ENCODE measurements around the gene CD244.

GRCh38 chr1:160797271-160797709 is 65.4 kb downstream of the CD244 start:
- TF ChIP-seq CTCF (IDR thresholded peaks at IDR 0.05), result no peak
- no peak for TF ChIP-seq POLR2A (IDR thresholded peaks at IDR 0.05; ENCODE audit: low read length)
- no peak for TF ChIP-seq KDM1A (IDR thresholded peaks at IDR 0.05; ENCODE audit: low read depth)
- no peak for TF ChIP-seq EP300 (IDR thresholded peaks at IDR 0.05)
- no peak for TF ChIP-seq MAZ (IDR thresholded peaks at IDR 0.05; ENCODE audit: borderline replicate concordance, low read depth, low read length)
- no peak for TF ChIP-seq ESRRA (IDR thresholded peaks at IDR 0.05; ENCODE audit: borderline replicate concordance, low read length)
- no peak for TF ChIP-seq REST (IDR thresholded peaks at IDR 0.05)
- no peak for TF ChIP-seq NFE2L2 (conservative IDR thresholded peaks at IDR 0.05; ENCODE audit: low read length)
- no peak for TF ChIP-seq ATOH8 (CRISPR knock-in tag; IDR thresholded peaks at IDR 0.05; ENCODE audit: low read depth)
- TF ChIP-seq MAFK (IDR thresholded peaks at IDR 0.05; ENCODE audit: partially characterized antibody), result no peak
- no peak for TF ChIP-seq POLR2AphosphoS2 (conservative IDR thresholded peaks at IDR 0.05; ENCODE audit: low read length)
